ENCODE data around the gene PRRC2B. TPM values are rescaled to one million over a fixed set of nuclear protein-coding genes. Genes with fewer than 3 reads are reported as not detected.

The PRRC2B gene
- total and polyA plus RNA-seq, 2 of the 8 experiments (the other 6 are each of a cell fraction or from before 2014, with no cell fraction given): 37.3 to 249 TPM

- Histone ChIP-seq H3K4me3 (ENCODE audit: extremely low read depth in 1 of 4, insufficient read depth in 2 of 4, low read depth in 3 of 4, low read length in 4 of 4) (no peak overlapping the region), H4K5ac (ENCODE audit: insufficient read length, low read depth, low read length) (no peak overlapping the region), H3K4me2 (ENCODE audit: insufficient read depth in 1 of 2, low read depth in 2 of 2, low read length in 2 of 2) (no peak overlapping the region), H2AFZ (ENCODE audit: low read length) (no peak overlapping the region), H3K79me2 (ENCODE audit: control insufficient read depth in 1 of 2, insufficient read depth in 2 of 2, low read length in 2 of 2) (no peaks in the 10 kb centered on the region), H3K9me3 (ENCODE audit: insufficient read depth in 2 of 2, low read depth in 1 of 2, low read length in 1 of 2) (peaks cover under 1% of the 10 kb centered on the region in 2 experiments; a peak in 1 of 4 replicates), H3K23me2 (ENCODE audit: low read depth, low read length) (no peaks in the 10 kb centered on the region), H3K23ac (ENCODE audit: insufficient read length) (no peak overlapping the region), H3K14ac (ENCODE audit: insufficient read length) (no peak overlapping the region), H3K27ac (ENCODE audit: low read depth, low read length) (no peak overlapping the region), H2BK15ac (ENCODE audit: low read length) (no peak overlapping the region), H3K56ac (replicated peaks; ENCODE audit: insufficient read length, low read depth, low read length) (no peak overlapping the region), H3K9ac (replicated peaks in 1 of 4; ENCODE audit: extremely low read depth in 1 of 4, low read depth in 3 of 4, low read length in 3 of 4) (no peak overlapping the region), H3K4me1 (replicated peaks in 1 of 4; ENCODE audit: control insufficient read depth in 3 of 4, insufficient read depth in 4 of 4, low read length in 3 of 4) (no peaks in the 10 kb centered on the region), H3K79me1 (ENCODE audit: low read depth, low read length) (no peaks in the 10 kb centered on the region), H3K36me3 (ENCODE audit: control insufficient read depth in 2 of 4, insufficient read depth in 4 of 4, low read length in 3 of 4) (peaks cover 16 to 75% (median 47%) of the 10 kb centered on the region in 4 experiments), H4K91ac (replicated peaks; ENCODE audit: insufficient read length, low read length) (no peak overlapping the region), H2BK5ac (ENCODE audit: low read depth, low read length) (no peak overlapping the region), H2BK12ac (ENCODE audit: low read depth, low read length) (no peak overlapping the region), H4K20me1 (replicated peaks in 1 of 2; ENCODE audit: control insufficient read depth in 1 of 2, insufficient read depth in 2 of 2, low read length in 2 of 2) (peaks cover 5% of the 10 kb centered on the region in 2 experiments), H2BK120ac (replicated peaks; ENCODE audit: low read depth, low read length) (no peak overlapping the region), H2BK20ac (ENCODE audit: low read length) (no peak overlapping the region), H2AK5ac (ENCODE audit: low read depth, low read length) (no peak overlapping the region), H3K18ac (ENCODE audit: extremely low read depth, low read length) (no peak overlapping the region), H4K8ac (ENCODE audit: extremely low read depth, insufficient read depth, low read length) (no peak overlapping the region; the same call in 1 of the 2 replicates), H3K4ac (replicated peaks; ENCODE audit: insufficient read length, low read depth, low read length) (no peak overlapping the region), H3K27me3 (replicated peaks in 1 of 4; ENCODE audit: control insufficient read depth in 3 of 4, extremely low read depth in 1 of 4, insufficient read depth in 3 of 4, low read length in 3 of 4) (no peaks in the 10 kb centered on the region)
- DNase-seq (ENCODE audit: low read depth in 1 of 2, low spot score in 2 of 2) (no peak), FAIRE-seq (no peak)
- TF ChIP-seq POLR2AphosphoS5 (IDR thresholded peaks at IDR 0.05; ENCODE audit: low read depth, low read length): no peak
- TF ChIP-seq KDM5A (IDR thresholded peaks at IDR 0.05; ENCODE audit: low read length): no peak
- TF ChIP-seq ZNF274 (IDR thresholded peaks at IDR 0.05; ENCODE audit: borderline replicate concordance, extremely low read depth, low read length): no peak
- no peak for TF ChIP-seq KDM1A (IDR thresholded peaks at IDR 0.05; ENCODE audit: borderline replicate concordance, low read length)
- TF ChIP-seq SIRT6 (IDR thresholded peaks at IDR 0.05; ENCODE audit: low read length): no peak
- CTCF ChIA-PET (ENCODE audit: partially characterized antibody): no interaction called here
- WGBS, 2 experiments (ENCODE audit: extremely low coverage in 1 of 2, insufficient coverage in 1 of 2, insufficient read length in 1 of 2, insufficient replicate concordance in 2 of 2, low coverage in 1 of 2, low lambda C conversion rate in 2 of 2, missing lambda C conversion rate in 1 of 2): 87% methylated on average over 10 of the region's 10 CpGs; no CpG with 5 or more reads in 1 of the 2 experiments
- POLR2A ChIA-PET (ENCODE audit: partially characterized antibody): interaction anchor here (0.9 to 3.7 kb wide), 3 partner anchors 10 to 24 kb away, joined by 3 to 15 read pairs (median 7); partner anchors contain the start of genes POMT1 and UCK1
These were observed 127.3 kb downstream of the PRRC2B start for GRCh38 chr9:131521203-131521602.

Data from H1 (cell line).